H9 (cell line): Measurements from ENCODE around the gene MSMP. TPM values are rescaled to one million over a fixed set of nuclear protein-coding genes. Genes with fewer than 3 reads are reported as not detected.

Experiments used
- DNase-seq: peaks from one replicate; pipeline ENCODE4 v3.0.0-alpha.2; 2017
- H2AFZ ChIP-seq: one replicate; pipeline ENCODE4 v1.6.1; 2013; ENCODE audit warnings: mild to moderate bottlenecking, low read length, control low read depth, moderate library complexity
- H2AK5ac ChIP-seq: 2 replicates; pipeline ENCODE4 v1.6.1; 2013; ENCODE audit warnings: low read length, control low read depth, mixed read lengths; ENCODE audit not compliant: insufficient read length
- H2BK120ac ChIP-seq: one replicate; pipeline ENCODE4 v1.6.1; 2013; ENCODE audit warnings: low read depth, mild to moderate bottlenecking, low read length, control low read depth, inconsistent platforms; ENCODE audit not compliant: poor library complexity, severe bottlenecking
- H2BK12ac ChIP-seq: 2 replicates; pipeline ENCODE4 v1.6.1; 2013; ENCODE audit warnings: low read length, control low read depth, mixed read lengths, low read depth; ENCODE audit not compliant: insufficient read length
- H2BK15ac ChIP-seq: 2 replicates; pipeline ENCODE4 v1.6.1; 2013; ENCODE audit warnings: low read depth, low read length, control low read depth
- H2BK20ac ChIP-seq: one replicate; pipeline ENCODE4 v1.6.1; 2013; ENCODE audit warnings: low read depth, mild to moderate bottlenecking, low read length, control low read depth, inconsistent platforms; ENCODE audit not compliant: poor library complexity, severe bottlenecking
- H2BK5ac ChIP-seq: 2 replicates; pipeline ENCODE4 v1.6.1; 2013; ENCODE audit warnings: low read length, control low read depth, mixed read lengths; ENCODE audit not compliant: insufficient read length
- H3K14ac ChIP-seq: 2 replicates; pipeline ENCODE4 v1.6.1; 2013; ENCODE audit warnings: low read length, control low read depth; ENCODE audit not compliant: insufficient read depth
- H3K18ac ChIP-seq: 2 replicates; pipeline ENCODE4 v1.6.1; 2013; ENCODE audit warnings: low read depth, mild to moderate bottlenecking, mixed read lengths, low read length, control low read depth; ENCODE audit not compliant: insufficient read length
- H3K23ac ChIP-seq: 2 replicates; pipeline ENCODE4 v1.6.1; 2013; ENCODE audit warnings: low read length, control low read depth, mixed read lengths, low read depth; ENCODE audit not compliant: insufficient read length
- H3K23me2 ChIP-seq: 2 replicates; pipeline ENCODE4 v1.6.1; 2013; ENCODE audit warnings: low read depth, mild to moderate bottlenecking, mixed read lengths, low read length, control low read depth; ENCODE audit not compliant: insufficient read length, poor library complexity, severe bottlenecking
- H3K27ac ChIP-seq: 2 replicates; pipeline ENCODE4 v1.5.1; 2013; ENCODE audit warnings: low read length, control low read depth, mixed read lengths, low read depth; ENCODE audit not compliant: insufficient read length
- H3K27me3 ChIP-seq: 2 replicates; pipeline ENCODE4 v1.6.1; 2013; ENCODE audit warnings: low read length, control low read depth, inconsistent platforms; ENCODE audit not compliant: insufficient read depth
- H3K4ac ChIP-seq: 2 replicates; pipeline ENCODE4 v1.6.1; 2013; ENCODE audit warnings: low read depth, mild to moderate bottlenecking, control low read depth, inconsistent platforms, low read length, moderate library complexity
- H3K4me1 ChIP-seq: 2 replicates; pipeline ENCODE4 v1.6.1; 2013; ENCODE audit warnings: low read length, control low read depth, inconsistent platforms; ENCODE audit not compliant: insufficient read depth
- H3K4me2 ChIP-seq: 2 replicates; pipeline ENCODE4 v1.6.1; 2013; ENCODE audit warnings: low read length, control low read depth, mixed read lengths; ENCODE audit not compliant: insufficient read length, insufficient read depth
- H3K56ac ChIP-seq: 2 replicates; pipeline ENCODE4 v1.6.1; 2013; ENCODE audit warnings: low read depth, mild to moderate bottlenecking, mixed read lengths, low read length, control low read depth; ENCODE audit not compliant: insufficient read length
- H3K79me1 ChIP-seq: 2 replicates; pipeline ENCODE4 v1.6.1; 2013; ENCODE audit warnings: low read depth, mild to moderate bottlenecking, moderate library complexity, low read length, control low read depth, inconsistent platforms; ENCODE audit not compliant: insufficient read depth, poor library complexity, severe bottlenecking
- H3K79me2 ChIP-seq: 2 replicates; pipeline ENCODE4 v1.6.1; 2013; ENCODE audit warnings: low read length, control low read depth, inconsistent platforms; ENCODE audit not compliant: insufficient read depth
- H3K9ac ChIP-seq: 2 replicates; pipeline ENCODE4 v1.6.1; 2013; ENCODE audit warnings: low read length, control low read depth, mixed read lengths; ENCODE audit not compliant: insufficient read length; ENCODE audit errors: extremely low read depth
- H3K9me3 ChIP-seq: one replicate; pipeline ENCODE4 v1.6.1; 2013; ENCODE audit warnings: low read depth, low read length, inconsistent platforms; ENCODE audit not compliant: control insufficient read depth
- H3T11ph ChIP-seq: one replicate; pipeline ENCODE4 v1.6.1; 2013; ENCODE audit warnings: mild to moderate bottlenecking, low read length, control low read depth, inconsistent platforms
- H4K20me1 ChIP-seq: one replicate; pipeline ENCODE4 v1.6.1; 2013; ENCODE audit not compliant: control insufficient read depth, insufficient read length, insufficient read depth
- H4K5ac ChIP-seq: 2 replicates; pipeline ENCODE4 v1.6.1; 2013; ENCODE audit warnings: low read depth, mild to moderate bottlenecking, mixed read lengths, low read length, control low read depth; ENCODE audit not compliant: insufficient read length
- H4K8ac ChIP-seq: replicated peaks from 2 replicates; pipeline ENCODE4 v1.6.1; 2013; ENCODE audit warnings: low read length, control low read depth, mixed read lengths, low read depth; ENCODE audit not compliant: insufficient read length
- H4K91ac ChIP-seq: 2 replicates; pipeline ENCODE4 v1.6.1; 2013; ENCODE audit warnings: low read depth, mild to moderate bottlenecking, moderate library complexity, mixed read lengths, low read length, control low read depth; ENCODE audit not compliant: insufficient read length
- H3K27ac Mint-ChIP-seq, 3 experiments: 2 replicates in 2 of 3; 3 replicates in 1 of 3; pipeline ENCODE4 v1.8.0; 2020 to 2021; ENCODE audit warnings: mixed read lengths in 3 of 3, mild to moderate bottlenecking in 1 of 3, moderate library complexity in 1 of 3
- H3K27me3 Mint-ChIP-seq: 2 replicates; pipeline ENCODE4 v1.8.0; 2021; ENCODE audit warnings: low read depth, mild to moderate bottlenecking, moderate library complexity, mixed read lengths
- H3K36me3 Mint-ChIP-seq, 3 experiments: 2 replicates in 2 of 3; 3 replicates in 1 of 3; pipeline ENCODE4 v1.8.0; 2020 to 2021; ENCODE audit warnings: low read depth in 3 of 3, mixed read lengths in 3 of 3; ENCODE audit not compliant: insufficient read depth in 1 of 3
- H3K4me1 Mint-ChIP-seq, 2 experiments: 2 replicates each; pipeline ENCODE4 v1.8.0; 2020; ENCODE audit warnings: mixed read lengths in 2 of 2
- H3K4me3 Mint-ChIP-seq, 2 experiments: 2 replicates in 1 of 2; 3 replicates in 1 of 2; pipeline ENCODE4 v1.8.0; 2020 to 2021; ENCODE audit warnings: mild to moderate bottlenecking in 2 of 2, mixed read lengths in 2 of 2, moderate library complexity in 1 of 2
- H3K9me3 Mint-ChIP-seq, 2 experiments: 2 replicates in 1 of 2; 3 replicates in 1 of 2; pipeline ENCODE4 v1.8.0; 2020; ENCODE audit warnings: mild to moderate bottlenecking in 2 of 2, mixed read lengths in 2 of 2, moderate library complexity in 1 of 2
- CTCF ChIP-seq: fragments of 200-600 bp; sonication (generic); conservative IDR thresholded peaks from 3 replicates; pipeline ENCODE4 v1.8.0; 2021; ENCODE audit warnings: antibody characterized with exemption, mild to moderate bottlenecking
- WGBS: extraction: QIAGEN DNeasy Blood & Tissue Kit; methylation state at CpG from one replicate; pipeline ENCODE4 v1.1.7; 2013; ENCODE audit warnings: missing lambda C conversion rate, low lambda C conversion rate, mixed read lengths; ENCODE audit not compliant: insufficient read length; ENCODE audit errors: extremely low coverage; 5-methylcytosine and 5-hydroxymethylcytosine counted together
- total RNA-seq: library from RNA; stranded (reverse); gene quantifications from 2 replicates; pipeline ENCODE4 v1.2.1, GENCODE V29; 2021

MSMP gene
- total RNA-seq, 1 experiment from 2014 or later, result 0.83 TPM

GRCh38 chr9:35737143-35737542, 16.9 kb downstream of the MSMP start:
- no peak overlapping the region for H3K18ac ChIP-seq
- H3K27ac ChIP-seq, result no peak overlapping the region
- H3K14ac ChIP-seq, result no peak overlapping the region
- TF ChIP-seq CTCF, result no peak
- no peak overlapping the region for H2BK20ac ChIP-seq
- H3K4me1 ChIP-seq, result no peaks in the 10 kb centered on the region
- no peaks in the 10 kb centered on the region for H3K79me2 ChIP-seq
- no peaks in the 10 kb centered on the region; the same call in 1 of the 2 replicates for H3K27me3 Mint-ChIP-seq
- H2AK5ac ChIP-seq, result no peak overlapping the region
- H2BK120ac ChIP-seq, result no peak overlapping the region
- peaks cover 37 to 78% (median 70%) of the 10 kb centered on the region in 3 experiments for H3K36me3 Mint-ChIP-seq
- H3K4me1 Mint-ChIP-seq, result peaks cover 9% of the 10 kb centered on the region in 2 experiments
- peaks cover 4% of the 10 kb centered on the region for H3K23me2 ChIP-seq
- peak overlapping the region in 2 of 3 experiments; percentile 36 to 62; a peak in 1 of 7 replicates for H3K27ac Mint-ChIP-seq
- H3K56ac ChIP-seq, result no peak overlapping the region
- H3K27me3 ChIP-seq, result no peaks in the 10 kb centered on the region
- no peak overlapping the region for H2BK5ac ChIP-seq
- DNase-seq, result no peak
- H4K20me1 ChIP-seq, result no peaks in the 10 kb centered on the region
- H3K4ac ChIP-seq, result no peak overlapping the region
- H4K8ac ChIP-seq, result no peak overlapping the region
- H3K79me1 ChIP-seq, result no peaks in the 10 kb centered on the region
- no peak overlapping the region for H3K4me2 ChIP-seq
- no peak overlapping the region for H3T11ph ChIP-seq
- H4K5ac ChIP-seq, result no peak overlapping the region
- no peak overlapping the region for H3K4me3 Mint-ChIP-seq
- H3K9me3 Mint-ChIP-seq, result no peaks in the 10 kb centered on the region
- no CpG with 5 or more reads among the region's 7 CpGs for WGBS
- H2BK12ac ChIP-seq, result no peak overlapping the region
- no peak overlapping the region for H2BK15ac ChIP-seq
- H3K9me3 ChIP-seq, result no peaks in the 10 kb centered on the region
- no peak overlapping the region for H4K91ac ChIP-seq
- no peak overlapping the region for H3K23ac ChIP-seq
- no peak overlapping the region for H3K9ac ChIP-seq
- no peak overlapping the region for H2AFZ ChIP-seq
